GM12878 (cell line): ENCODE data around the gene TCF23. TPM values are rescaled to one million over a fixed set of nuclear protein-coding genes. Genes with fewer than 3 reads are reported as not detected.

ENCODE experiments used
- ATF7 ChIP-seq: fragments of 450-650 bp; IDR thresholded peaks from 2 replicates; pipeline ENCODE4 v1.6.1; 2016; ENCODE audit warnings: low read depth, mild to moderate bottlenecking
- BMI1 ChIP-seq: fragments of 450-650 bp; IDR thresholded peaks from 2 replicates; pipeline ENCODE4 v1.6.1; 2016; ENCODE audit warnings: mild to moderate bottlenecking, moderate library complexity, borderline replicate concordance
- CTCF ChIP-seq, 3 experiments: IDR thresholded peaks in 2 of 3; conservative IDR thresholded peaks in 1 of 3; 2 replicates each; pipeline ENCODE4 v1.5.1; 2011; ENCODE audit warnings: low read depth in 3 of 3, low read length in 3 of 3, mild to moderate bottlenecking in 3 of 3, control low read depth in 2 of 3, moderate library complexity in 2 of 3, inconsistent platforms in 1 of 3, mixed read lengths in 1 of 3; ENCODE audit not compliant: control insufficient read depth in 2 of 3, insufficient read depth in 1 of 3; ENCODE audit errors: extremely low read depth in 1 of 3
- GATAD2B ChIP-seq: fragments of 450-650 bp; conservative IDR thresholded peaks from 2 replicates; pipeline ENCODE4 v1.6.1; 2017; ENCODE audit warnings: low read depth, mild to moderate bottlenecking, moderate library complexity
- HSF1 ChIP-seq: fragments of 150-350 bp; IDR thresholded peaks from 2 replicates; pipeline ENCODE4 v1.6.1; 2014; ENCODE audit warnings: mild to moderate bottlenecking, low read depth, low read length
- IRF4 ChIP-seq: IDR thresholded peaks from 2 replicates; pipeline ENCODE4 v1.6.1; 2011; ENCODE audit warnings: low read depth, low read length
- JUNB ChIP-seq: IDR thresholded peaks from 2 replicates; pipeline ENCODE4 v1.6.1; 2016; ENCODE audit warnings: antibody characterized with exemption, mild to moderate bottlenecking
- JUND ChIP-seq: IDR thresholded peaks from 2 replicates; pipeline ENCODE4 v1.6.1; 2012; ENCODE audit warnings: low read depth, mild to moderate bottlenecking, low read length, improper control_type of control experiment, moderate library complexity
- MAX ChIP-seq: IDR thresholded peaks from 2 replicates; pipeline ENCODE4 v1.6.1; 2012; ENCODE audit warnings: low read depth, low read length, improper control_type of control experiment
- PAX8 ChIP-seq: fragments of 450-650 bp; IDR thresholded peaks from 2 replicates; pipeline ENCODE4 v1.6.1; 2017; ENCODE audit warnings: mild to moderate bottlenecking, moderate library complexity
- PML ChIP-seq: IDR thresholded peaks from 2 replicates; pipeline ENCODE4 v1.6.1; 2012; ENCODE audit warnings: low read length, inconsistent platforms
- POLR2AphosphoS5 ChIP-seq: IDR thresholded peaks from 2 replicates; pipeline ENCODE4 v1.6.1; 2011; ENCODE audit warnings: mild to moderate bottlenecking, low read length, inconsistent platforms
- RBBP5 ChIP-seq: fragments of 200-600 bp; sonication (generic); conservative IDR thresholded peaks from 2 replicates; pipeline ENCODE4 v1.6.1; 2016
- SIN3A ChIP-seq: IDR thresholded peaks from 2 replicates; pipeline ENCODE4 v1.6.1; 2012; ENCODE audit warnings: low read depth, low read length, improper control_type of control experiment
- SKIL ChIP-seq: fragments of 450-650 bp; IDR thresholded peaks from 2 replicates; pipeline ENCODE4 v1.6.1; 2017; ENCODE audit warnings: mild to moderate bottlenecking, low read depth, inconsistent platforms; ENCODE audit not compliant: poor library complexity, severe bottlenecking
- SMAD1 ChIP-seq: fragments of 450-650 bp; IDR thresholded peaks from 2 replicates; pipeline ENCODE4 v1.6.1; 2018; ENCODE audit warnings: mild to moderate bottlenecking, low read depth; ENCODE audit not compliant: partially characterized antibody
- SREBF2 ChIP-seq: IDR thresholded peaks from 2 replicates; pipeline ENCODE4 v1.6.1; 2012; ENCODE audit warnings: mild to moderate bottlenecking, low read length
- TAF1 ChIP-seq: IDR thresholded peaks from 2 replicates; pipeline ENCODE4 v1.6.1; 2011; ENCODE audit warnings: mild to moderate bottlenecking, low read depth, low read length, borderline replicate concordance
- TCF12 ChIP-seq: IDR thresholded peaks from 2 replicates; pipeline ENCODE4 v1.6.1; 2011; ENCODE audit warnings: low read depth, mild to moderate bottlenecking, low read length
- WRNIP1 ChIP-seq: IDR thresholded peaks from 2 replicates; pipeline ENCODE4 v1.6.1; 2011; ENCODE audit warnings: low read depth, low read length, improper control_type of control experiment, borderline replicate concordance
- ZNF622 ChIP-seq: fragments of 450-650 bp; IDR thresholded peaks from 2 replicates; pipeline ENCODE4 v1.6.1; 2017; ENCODE audit warnings: mild to moderate bottlenecking, inconsistent platforms
- polyA plus RNA-seq, 11 experiments: library from polyadenylated mRNA; depleted of rRNA in 4 of 11; unstranded in 6 of 11; stranded (reverse) in 5 of 11; fragments of >200 nt; fragmentation: Nextera tagmentation in 4 of 11; fragmentation: Illumina TruSeq in 1 of 11; extraction: Ambion mirVana in 4 of 11; extraction: Trizol in 1 of 11; gene quantifications; 1 replicate in 1 of 11; 2 replicates in 10 of 11; pipeline versions ENCODE4 v1.2.1 to v1.2.3, GENCODE V29; 2011 to 2016; ENCODE audit warnings: inconsistent platforms in 2 of 11, missing spikeins in 2 of 11, low read depth in 1 of 11
- total RNA-seq, 4 experiments: library from RNA; depleted of rRNA in 3 of 4; stranded (reverse); fragments of >200 nt in 3 of 4; fragmentation: Illumina TruSeq in 1 of 4; extraction: Trizol in 1 of 4; gene quantifications; 2 replicates each; pipeline versions ENCODE4 v1.2.1 to v1.2.3, GENCODE V29; 2013 to 2021
- TF ChIP-seq, protein P1 (sequence below): IDR thresholded peaks from 2 replicates; pipeline ENCODE4 v1.6.1; 2011; ENCODE audit warnings: low read depth, low read length, improper control_type of control experiment, borderline replicate concordance
- TF ChIP-seq, protein P2 (sequence below): IDR thresholded peaks from 2 replicates; pipeline ENCODE4 v1.6.1; 2011; ENCODE audit warnings: borderline replicate concordance, low read depth, mild to moderate bottlenecking, moderate library complexity, low read length; ENCODE audit not compliant: insufficient read depth, poor library complexity, severe bottlenecking

The TCF23 gene
- total and polyA plus RNA-seq, 10 of the 15 experiments (the other 5 are each of a cell fraction or from before 2014, with no cell fraction given): not detected

DNA sequence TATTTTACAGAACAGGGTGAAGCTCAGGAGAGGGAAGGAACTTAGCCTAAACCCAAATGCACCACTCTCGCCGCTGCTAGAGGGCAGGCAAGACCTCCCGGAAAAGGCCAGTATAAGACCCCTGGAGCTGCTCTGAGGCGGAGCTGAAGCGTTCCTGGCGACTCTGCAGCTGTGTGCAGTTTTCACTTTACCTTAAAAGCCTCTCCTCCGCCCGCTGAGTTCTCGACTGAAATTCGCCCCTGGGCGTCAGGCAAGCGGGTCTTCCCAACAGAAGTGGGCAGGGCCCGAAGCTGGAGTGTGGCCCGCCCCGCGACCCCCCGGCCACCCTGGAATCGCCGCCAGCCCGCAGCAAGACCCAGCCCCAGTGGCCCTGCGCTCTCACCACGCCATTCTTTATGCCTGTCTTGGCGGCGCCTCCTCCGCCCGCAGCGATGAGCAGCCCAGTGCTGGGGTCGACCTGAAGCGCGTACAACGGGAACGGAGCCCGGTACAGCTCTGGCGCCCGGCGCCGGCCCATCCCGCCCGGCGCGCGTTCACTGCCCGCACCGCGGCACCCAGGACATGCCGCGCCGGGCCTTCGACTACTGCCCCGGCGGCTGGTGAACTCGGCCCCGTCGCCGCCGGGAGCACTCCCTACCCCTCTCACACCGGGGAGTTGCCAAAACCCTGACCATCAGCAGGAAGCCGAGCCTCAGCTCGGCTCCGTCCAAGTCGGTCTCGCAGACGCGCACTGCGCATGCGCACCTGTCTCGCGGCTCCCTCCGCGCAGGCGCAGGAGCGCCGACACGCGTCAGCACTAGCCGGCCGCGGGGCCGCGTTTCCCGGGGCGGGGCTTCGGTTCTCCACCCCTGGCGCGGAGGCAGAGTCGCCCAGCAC is 14.7 kb upstream of the TCF23 start, which contains the start of gene PREB (continued):
- no peak for TF ChIP-seq BMI1
- no peak for TF ChIP-seq HSF1
- TF ChIP-seq PML: no peak
- TF ChIP-seq GATAD2B: peak; percentile 46; the same call in 1 of the 2 replicates
- no peak for TF ChIP-seq PAX8
- no peak for TF ChIP-seq JUND
- TF ChIP-seq IRF4: no peak
- TF ChIP-seq ATF7: no peak
- no peak for TF ChIP-seq RBBP5
- no peak for TF ChIP-seq SREBF2
- no peak for TF ChIP-seq SKIL
- no peak for TF ChIP-seq WRNIP1
- no peak for TF ChIP-seq MAX
- TF ChIP-seq TCF12: no peak
- TF ChIP-seq, protein P1, sequence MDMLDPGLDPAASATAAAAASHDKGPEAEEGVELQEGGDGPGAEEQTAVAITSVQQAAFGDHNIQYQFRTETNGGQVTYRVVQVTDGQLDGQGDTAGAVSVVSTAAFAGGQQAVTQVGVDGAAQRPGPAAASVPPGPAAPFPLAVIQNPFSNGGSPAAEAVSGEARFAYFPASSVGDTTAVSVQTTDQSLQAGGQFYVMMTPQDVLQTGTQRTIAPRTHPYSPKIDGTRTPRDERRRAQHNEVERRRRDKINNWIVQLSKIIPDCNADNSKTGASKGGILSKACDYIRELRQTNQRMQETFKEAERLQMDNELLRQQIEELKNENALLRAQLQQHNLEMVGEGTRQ: no peak
- no peak for TF ChIP-seq JUNB
- TF ChIP-seq SMAD1: no peak
- no peak for TF ChIP-seq TAF1
- peak; percentile 38 to 43 (median 41); a peak in 4 of 6 replicates for TF ChIP-seq CTCF (IDR thresholded peaks at IDR 0.05 in 2 of 3, conservative IDR thresholded peaks at IDR 0.05 in 1 of 3; ENCODE audit: control insufficient read depth in 2 of 3, extremely low read depth in 1 of 3, insufficient read depth in 1 of 3, low read depth in 3 of 3, low read length in 3 of 3)
- no peak for TF ChIP-seq SIN3A
- no peak for TF ChIP-seq ZNF622
- TF ChIP-seq, protein P2, sequence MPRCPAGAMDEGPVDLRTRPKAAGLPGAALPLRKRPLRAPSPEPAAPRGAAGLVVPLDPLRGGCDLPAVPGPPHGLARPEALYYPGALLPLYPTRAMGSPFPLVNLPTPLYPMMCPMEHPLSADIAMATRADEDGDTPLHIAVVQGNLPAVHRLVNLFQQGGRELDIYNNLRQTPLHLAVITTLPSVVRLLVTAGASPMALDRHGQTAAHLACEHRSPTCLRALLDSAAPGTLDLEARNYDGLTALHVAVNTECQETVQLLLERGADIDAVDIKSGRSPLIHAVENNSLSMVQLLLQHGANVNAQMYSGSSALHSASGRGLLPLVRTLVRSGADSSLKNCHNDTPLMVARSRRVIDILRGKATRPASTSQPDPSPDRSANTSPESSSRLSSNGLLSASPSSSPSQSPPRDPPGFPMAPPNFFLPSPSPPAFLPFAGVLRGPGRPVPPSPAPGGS: no peak
- peak; percentile 89 for TF ChIP-seq POLR2AphosphoS5
